NB4 (cell line): ENCODE results near the gene MAP3K5.

Source experiments
- DNase-seq: peaks from one replicate; pipeline ENCODE4 v3.0.0; 2010; ENCODE audit warnings: low read depth
- H3K4me3 ChIP-seq: one replicate; pipeline ENCODE4 v1.5.1; 2011; ENCODE audit warnings: mild to moderate bottlenecking, low read depth, low read length, moderate library complexity
- CTCF ChIP-seq: IDR thresholded peaks from one replicate; pipeline ENCODE4 v1.5.1; 2012; ENCODE audit warnings: low read depth, low read length
- MAX ChIP-seq: IDR thresholded peaks from 2 replicates; pipeline ENCODE4 v1.6.1; 2011; ENCODE audit warnings: low read depth, low read length
- MYC ChIP-seq: IDR thresholded peaks from 2 replicates; pipeline ENCODE4 v1.6.1; 2011; ENCODE audit warnings: low read depth, low read length
- POLR2A ChIP-seq: IDR thresholded peaks from 2 replicates; pipeline ENCODE4 v1.6.1; 2011; ENCODE audit warnings: mild to moderate bottlenecking; ENCODE audit not compliant: insufficient read length; ENCODE audit errors: extremely low read depth

The MAP3K5 gene

GRCh38 chr6:136792410-136793262 is at the start of gene MAP3K5:
MAP3K5 (minus strand) TSS chr6:136792477; CDS start chr6:136792157, 320 bp downstream.
- TF ChIP-seq MYC (peak; percentile 71), MAX (peak; percentile 78), POLR2A (peak; percentile 27), CTCF (peak; percentile 84)
- peak within 1 kb of the TSS; percentile 83 for H3K4me3 ChIP-seq
- peak; percentile 97 for DNase-seq

- H3K4me3 ChIP-seq: no peak overlapping the region
- no peak for DNase-seq
- TF ChIP-seq MAX (no peak), CTCF (no peak), POLR2A (no peak), MYC (no peak)
These were observed 48.2 kb upstream of the MAP3K5 start for GRCh38 chr6:136840276-136841001.

GRCh38 chr6:136831873-136832562 is 39.7 kb upstream of the MAP3K5 start:
- H3K4me3 ChIP-seq: no peak overlapping the region
- DNase-seq: no peak
- TF ChIP-seq CTCF (no peak), POLR2A (no peak), MYC (no peak), MAX (no peak)

- no peak overlapping the region for H3K4me3 ChIP-seq
- DNase-seq: no peak
- TF ChIP-seq CTCF (no peak), MYC (no peak), MAX (no peak), POLR2A (no peak)
These were observed 33.9 kb upstream of the MAP3K5 start for GRCh38 chr6:136826216-136826615.

- no peak for DNase-seq
- TF ChIP-seq POLR2A (no peak), MAX (no peak), CTCF (no peak)
- H3K4me3 ChIP-seq: peak overlapping the region; percentile 79
These were observed 30.9 kb upstream of the MAP3K5 start for GRCh38 chr6:136823128-136823660.
